ENCODE measurements around the gene SETBP1.

The SETBP1 gene

DNA sequence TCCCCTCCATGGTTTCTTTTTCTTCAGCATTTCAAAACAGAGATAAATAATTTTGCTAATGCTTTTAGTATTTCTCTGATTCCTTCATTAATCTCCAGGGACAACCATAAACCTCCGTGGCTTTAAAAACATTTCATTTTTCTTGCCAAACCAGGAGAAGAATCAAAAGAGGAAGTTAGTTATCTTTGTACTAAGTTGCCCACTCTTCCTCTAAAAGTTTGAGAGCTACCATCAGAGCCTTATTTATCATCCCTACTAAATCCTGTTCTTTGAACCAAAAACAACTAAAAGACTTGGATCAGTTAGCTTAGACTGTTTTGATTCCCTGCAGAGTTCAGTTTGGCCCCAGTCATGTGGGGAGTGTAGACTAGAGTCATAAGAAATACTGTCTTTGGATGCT is 208.4 kb downstream of the SETBP1 start:
- TF ChIP-seq POLR2AphosphoS5 (IDR thresholded peaks at IDR 0.05; ENCODE audit: borderline replicate concordance, low read depth, low read length) (no peak), EZH2 (IDR thresholded peaks at IDR 0.05) (no peak), FOXP2 (optimal IDR thresholded peaks at IDR 0.05; ENCODE audit: control extremely low read depth, extremely low read length, insufficient read depth) (no peak)

DNA sequence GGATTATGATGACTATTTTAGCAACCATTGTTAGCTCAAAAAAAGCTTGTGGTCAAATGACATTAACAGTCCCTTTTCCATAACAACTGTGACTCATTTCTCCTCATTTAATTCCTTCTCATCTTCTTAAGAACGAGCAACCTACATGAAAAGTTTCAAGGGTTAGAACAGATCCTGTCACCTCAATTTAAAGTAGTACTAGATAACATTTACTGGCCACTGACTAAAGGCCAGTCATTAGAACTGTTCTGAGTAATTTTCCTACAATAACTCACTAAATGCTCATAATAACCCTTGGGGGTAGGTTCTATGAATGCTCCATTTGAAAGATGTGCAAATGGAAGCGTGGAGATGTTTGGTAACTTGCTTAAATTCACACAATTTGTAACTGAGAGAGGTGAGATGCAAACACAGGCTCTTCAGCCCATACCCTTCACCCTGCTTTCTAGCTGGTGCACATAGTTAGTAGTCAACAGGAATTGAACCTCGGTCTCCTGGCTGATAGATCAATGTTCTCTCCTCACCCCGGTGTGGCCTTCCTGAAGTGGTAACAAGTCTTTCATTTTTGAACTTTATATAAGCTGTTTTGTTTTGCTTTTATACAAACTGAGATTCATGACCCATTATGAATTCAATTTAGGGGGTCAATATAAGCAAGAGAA is 212.5 kb downstream of the SETBP1 start:
- TF ChIP-seq EZH2 (IDR thresholded peaks at IDR 0.05) = no peak
- no peak for DNase-seq (ENCODE audit: low read depth, low spot score)
- no peak overlapping the region for H3K27ac ChIP-seq
- H3K4me3 ChIP-seq = no peak overlapping the region
- H3K9ac ChIP-seq (ENCODE audit: insufficient read length) = no peak overlapping the region
- no peaks in the 10 kb centered on the region for H3K9me3 ChIP-seq (ENCODE audit: low read depth, low read length)
- H3K36me3 ChIP-seq (ENCODE audit: insufficient read depth, low read length) = no peaks in the 10 kb centered on the region

More for the DNA sequence above, 208.4 kb downstream of the SETBP1 start:
- Histone ChIP-seq H3K36me3 (ENCODE audit: insufficient read depth, low read length) (no peaks in the 10 kb centered on the region), H3K4me3 (no peak overlapping the region), H3K9me3 (ENCODE audit: low read depth, low read length) (no peaks in the 10 kb centered on the region), H3K9ac (ENCODE audit: insufficient read length) (no peak overlapping the region), H3K27ac (no peak overlapping the region)
- no peak for DNase-seq (ENCODE audit: low read depth, low spot score)

DNA sequence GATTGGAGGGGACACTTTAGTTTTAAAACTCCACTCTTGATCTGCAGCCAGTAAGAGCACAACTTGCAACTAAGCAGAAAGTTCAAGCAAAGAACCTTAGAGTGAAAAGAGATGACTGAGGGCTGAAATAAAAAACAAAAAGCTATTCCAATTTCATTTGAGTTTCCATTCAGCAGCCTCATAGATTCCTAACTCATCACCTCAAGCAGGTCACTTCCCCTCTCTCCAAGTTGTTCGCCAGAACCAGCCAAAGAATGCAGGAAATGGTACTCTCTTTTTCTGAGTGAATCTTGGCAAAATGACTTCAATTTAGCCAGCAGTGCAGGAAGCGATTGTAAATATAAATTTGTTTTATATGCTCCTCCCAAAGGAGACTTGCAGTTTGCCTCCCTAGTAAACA is 213.3 kb downstream of the SETBP1 start:
- H3K36me3 ChIP-seq (ENCODE audit: insufficient read depth, low read length) = no peaks in the 10 kb centered on the region
- H3K27ac ChIP-seq = no peak overlapping the region
- TF ChIP-seq FOXP2 (optimal IDR thresholded peaks at IDR 0.05; ENCODE audit: control extremely low read depth, extremely low read length, insufficient read depth) (no peak), POLR2AphosphoS5 (IDR thresholded peaks at IDR 0.05; ENCODE audit: borderline replicate concordance, low read depth, low read length) (no peak), EZH2 (IDR thresholded peaks at IDR 0.05) (no peak)
- no peak overlapping the region for H3K9ac ChIP-seq (ENCODE audit: insufficient read length)
- no peak for DNase-seq (ENCODE audit: low read depth, low spot score)
- H3K4me3 ChIP-seq = no peak overlapping the region
- no peaks in the 10 kb centered on the region for H3K9me3 ChIP-seq (ENCODE audit: low read depth, low read length)

DNA sequence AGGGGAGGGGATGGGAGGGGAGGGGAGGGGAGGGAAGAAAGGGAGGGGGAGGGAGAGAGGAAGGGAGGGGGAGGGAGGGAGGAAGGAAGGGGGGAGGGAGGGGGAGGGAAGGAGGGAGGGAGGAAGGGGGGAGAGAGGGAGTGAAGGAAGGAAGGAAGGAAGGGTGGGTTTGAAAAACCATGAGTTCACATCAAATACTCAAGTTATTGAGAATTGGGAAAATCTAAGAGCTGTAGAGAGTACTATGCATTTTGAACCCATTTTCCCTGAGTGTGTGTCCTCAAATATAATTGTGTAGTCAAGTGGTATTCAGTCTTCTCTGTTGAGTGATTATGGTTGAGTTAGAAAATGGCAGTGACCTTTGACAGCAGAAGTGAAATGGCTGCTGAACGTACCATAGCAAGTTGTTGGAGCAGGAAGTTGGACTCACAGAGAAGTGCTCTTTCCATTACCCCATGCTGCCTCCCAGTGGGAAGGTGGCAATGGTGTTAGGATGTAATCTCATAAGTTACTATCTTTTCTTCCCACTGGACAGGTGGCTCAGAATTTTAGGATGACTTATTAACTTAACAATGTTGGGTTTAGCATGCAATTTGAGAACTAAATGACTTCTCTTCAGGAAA is 214.6 kb downstream of the SETBP1 start:
- Histone ChIP-seq H3K4me3 (no peak overlapping the region), H3K36me3 (ENCODE audit: insufficient read depth, low read length) (no peaks in the 10 kb centered on the region), H3K9ac (ENCODE audit: insufficient read length) (no peak overlapping the region), H3K27ac (no peak overlapping the region), H3K9me3 (ENCODE audit: low read depth, low read length) (no peaks in the 10 kb centered on the region)
- no peak for DNase-seq (ENCODE audit: low read depth, low spot score)
- TF ChIP-seq EZH2 (IDR thresholded peaks at IDR 0.05) = no peak

DNA sequence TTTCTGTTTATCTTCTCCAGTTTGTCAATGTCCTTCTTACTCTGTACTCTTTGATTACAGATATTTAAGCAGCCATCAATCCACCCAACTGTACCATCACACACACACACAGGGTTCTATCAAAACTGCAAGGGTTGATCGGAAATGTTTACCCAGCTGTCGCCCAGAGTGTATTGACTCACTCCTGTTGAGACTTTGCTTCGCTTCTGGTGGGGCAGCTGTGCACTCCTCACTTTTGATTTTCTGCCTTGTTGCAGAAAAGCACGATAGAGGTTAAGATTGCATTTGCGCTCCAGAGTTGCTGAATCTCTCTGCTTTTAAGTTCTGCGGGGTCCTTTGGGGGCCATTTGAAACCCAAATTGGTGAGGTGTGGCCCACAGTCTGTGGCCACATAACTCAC is 216.2 kb downstream of the SETBP1 start:
- no peak for TF ChIP-seq FOXP2 (optimal IDR thresholded peaks at IDR 0.05; ENCODE audit: control extremely low read depth, extremely low read length, insufficient read depth)
- TF ChIP-seq EZH2 (IDR thresholded peaks at IDR 0.05) = no peak
- no peak for TF ChIP-seq POLR2AphosphoS5 (IDR thresholded peaks at IDR 0.05; ENCODE audit: borderline replicate concordance, low read depth, low read length)
- H3K36me3 ChIP-seq (ENCODE audit: insufficient read depth, low read length) = no peaks in the 10 kb centered on the region
- no peak overlapping the region for H3K9ac ChIP-seq (ENCODE audit: insufficient read length)
- H3K27ac ChIP-seq = no peak overlapping the region
- no peaks in the 10 kb centered on the region for H3K9me3 ChIP-seq (ENCODE audit: low read depth, low read length)
- no peak overlapping the region for H3K4me3 ChIP-seq
- no peak for DNase-seq (ENCODE audit: low read depth, low spot score)

DNA sequence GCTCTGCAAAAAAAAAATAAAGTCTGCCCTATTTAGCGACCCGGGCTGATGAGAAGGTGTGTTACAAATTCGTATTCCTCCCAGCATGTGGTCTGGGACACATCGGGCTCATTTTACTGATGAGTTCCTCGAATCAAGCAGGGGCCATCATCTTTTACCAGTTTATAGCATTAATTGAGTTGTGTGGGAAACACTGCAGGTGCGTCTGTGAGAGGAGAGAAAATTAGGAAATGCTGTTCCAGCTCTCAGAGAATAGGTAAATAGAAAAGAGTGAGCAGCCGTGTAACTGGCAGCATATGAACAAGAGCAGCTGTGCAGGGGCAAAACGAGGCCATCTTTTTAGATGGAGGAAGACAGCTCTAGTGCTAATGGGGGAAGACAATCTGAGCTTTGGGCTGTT is 216.7 kb downstream of the SETBP1 start:
- DNase-seq (ENCODE audit: low read depth, low spot score) = no peak
- H3K27ac ChIP-seq = no peak overlapping the region
- no peak overlapping the region for H3K9ac ChIP-seq (ENCODE audit: insufficient read length)
- TF ChIP-seq POLR2AphosphoS5 (IDR thresholded peaks at IDR 0.05; ENCODE audit: borderline replicate concordance, low read depth, low read length) (no peak), FOXP2 (optimal IDR thresholded peaks at IDR 0.05; ENCODE audit: control extremely low read depth, extremely low read length, insufficient read depth) (no peak), EZH2 (IDR thresholded peaks at IDR 0.05) (no peak)
- no peaks in the 10 kb centered on the region for H3K9me3 ChIP-seq (ENCODE audit: low read depth, low read length)
- H3K36me3 ChIP-seq (ENCODE audit: insufficient read depth, low read length) = no peaks in the 10 kb centered on the region
- H3K4me3 ChIP-seq = no peak overlapping the region

DNA sequence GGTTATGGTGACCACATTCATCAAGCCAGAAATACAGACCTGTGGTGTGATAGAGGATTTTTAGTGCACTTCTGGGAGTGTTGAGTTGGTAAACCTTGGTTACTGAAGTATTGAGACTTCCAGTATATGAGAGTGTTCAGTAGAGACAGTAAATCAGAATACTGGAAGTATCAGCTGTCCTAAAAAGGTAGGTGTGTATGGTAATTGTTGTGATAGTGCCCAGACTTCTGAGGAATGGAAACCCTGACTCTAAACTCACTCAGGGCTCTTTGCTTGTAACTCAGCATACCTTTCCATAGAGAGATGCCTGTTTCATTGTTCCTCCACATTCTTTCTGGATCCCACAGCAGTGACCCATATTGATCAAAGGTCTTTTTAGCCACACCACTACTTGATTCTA is 217.1 kb downstream of the SETBP1 start:
- TF ChIP-seq FOXP2 (optimal IDR thresholded peaks at IDR 0.05; ENCODE audit: control extremely low read depth, extremely low read length, insufficient read depth) = no peak
- no peak for TF ChIP-seq EZH2 (IDR thresholded peaks at IDR 0.05)
- no peak for TF ChIP-seq POLR2AphosphoS5 (IDR thresholded peaks at IDR 0.05; ENCODE audit: borderline replicate concordance, low read depth, low read length)

DNA sequence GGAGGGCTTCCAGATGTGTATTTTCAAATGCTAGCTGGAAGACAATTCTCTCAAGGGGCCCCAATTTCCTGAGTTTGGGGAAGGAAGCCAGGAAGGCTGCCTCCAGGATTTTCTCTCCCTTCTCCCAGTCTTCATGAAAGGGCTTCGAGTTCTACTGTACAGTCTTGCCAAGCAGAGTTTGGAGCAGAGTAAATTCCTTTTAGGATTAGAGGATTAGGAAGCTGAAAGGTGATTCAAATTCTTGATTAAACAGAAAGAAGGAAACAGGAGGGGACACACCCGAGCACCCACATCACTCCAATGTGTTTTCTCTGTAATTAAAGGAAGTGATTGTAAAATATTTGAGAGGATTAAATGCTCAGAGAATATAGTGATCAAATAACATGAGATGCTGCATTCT is 217.8 kb downstream of the SETBP1 start:
- no peak for TF ChIP-seq EZH2 (IDR thresholded peaks at IDR 0.05)
- no peak for TF ChIP-seq FOXP2 (optimal IDR thresholded peaks at IDR 0.05; ENCODE audit: control extremely low read depth, extremely low read length, insufficient read depth)
- TF ChIP-seq POLR2AphosphoS5 (IDR thresholded peaks at IDR 0.05; ENCODE audit: borderline replicate concordance, low read depth, low read length) = no peak
- Histone ChIP-seq H3K4me3 (no peak overlapping the region), H3K9ac (ENCODE audit: insufficient read length) (no peak overlapping the region), H3K27ac (no peak overlapping the region), H3K9me3 (ENCODE audit: low read depth, low read length) (no peaks in the 10 kb centered on the region), H3K36me3 (ENCODE audit: insufficient read depth, low read length) (no peaks in the 10 kb centered on the region)
- no peak for DNase-seq (ENCODE audit: low read depth, low spot score)

More for the DNA sequence above, 217.1 kb downstream of the SETBP1 start:
- H3K36me3 ChIP-seq (ENCODE audit: insufficient read depth, low read length) = no peaks in the 10 kb centered on the region
- H3K27ac ChIP-seq = no peak overlapping the region
- no peak overlapping the region for H3K4me3 ChIP-seq
- DNase-seq (ENCODE audit: low read depth, low spot score) = no peak
- no peak overlapping the region for H3K9ac ChIP-seq (ENCODE audit: insufficient read length)
- no peaks in the 10 kb centered on the region for H3K9me3 ChIP-seq (ENCODE audit: low read depth, low read length)

DNA sequence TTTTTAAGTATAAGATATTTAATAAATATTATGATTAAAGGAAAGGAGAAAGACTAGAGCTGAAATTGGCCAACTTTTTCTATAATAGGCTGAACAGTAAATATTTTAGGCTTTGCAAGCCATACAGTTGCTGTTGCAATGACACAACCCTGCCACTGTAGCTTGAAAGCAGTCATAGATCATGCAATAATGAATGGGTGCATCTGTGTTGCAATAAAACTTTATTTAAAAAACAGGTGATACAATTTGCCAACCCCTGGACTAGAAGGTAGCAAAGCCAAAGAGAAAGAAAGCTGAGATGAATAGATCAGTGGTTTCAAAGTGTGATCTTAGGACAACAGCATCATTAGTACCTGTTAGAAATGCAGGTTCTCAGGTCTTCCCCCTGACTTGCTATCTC is 219.1 kb downstream of the SETBP1 start:
- Histone ChIP-seq H3K9me3 (ENCODE audit: low read depth, low read length) (no peaks in the 10 kb centered on the region), H3K4me3 (no peak overlapping the region), H3K9ac (ENCODE audit: insufficient read length) (no peak overlapping the region), H3K36me3 (ENCODE audit: insufficient read depth, low read length) (no peaks in the 10 kb centered on the region), H3K27ac (no peak overlapping the region)
- no peak for TF ChIP-seq FOXP2 (optimal IDR thresholded peaks at IDR 0.05; ENCODE audit: control extremely low read depth, extremely low read length, insufficient read depth)
- no peak for TF ChIP-seq EZH2 (IDR thresholded peaks at IDR 0.05)
- no peak for TF ChIP-seq POLR2AphosphoS5 (IDR thresholded peaks at IDR 0.05; ENCODE audit: borderline replicate concordance, low read depth, low read length)
- DNase-seq (ENCODE audit: low read depth, low spot score) = no peak

Measured in SK-N-MC (cell line).